ENCODE data around the gene UBE2QL1. TPM values are rescaled to one million over a fixed set of nuclear protein-coding genes. Genes with fewer than 3 reads are reported as not detected.

The UBE2QL1 gene
- total RNA-seq, 1 donor: under 0.01 TPM

- H4K20me1 ChIP-seq (ENCODE audit: insufficient read depth, low read length): no peaks in the 10 kb centered on the region
- peaks cover 29% of the 10 kb centered on the region for H3K27me3 ChIP-seq (ENCODE audit: insufficient read depth, low read length)
- no peak overlapping the region for H3K4me2 ChIP-seq (ENCODE audit: insufficient read depth, low read length)
Observed at GRCh38 chr5:6452622-6453504, 4.2 kb downstream of the UBE2QL1 start.

DNA sequence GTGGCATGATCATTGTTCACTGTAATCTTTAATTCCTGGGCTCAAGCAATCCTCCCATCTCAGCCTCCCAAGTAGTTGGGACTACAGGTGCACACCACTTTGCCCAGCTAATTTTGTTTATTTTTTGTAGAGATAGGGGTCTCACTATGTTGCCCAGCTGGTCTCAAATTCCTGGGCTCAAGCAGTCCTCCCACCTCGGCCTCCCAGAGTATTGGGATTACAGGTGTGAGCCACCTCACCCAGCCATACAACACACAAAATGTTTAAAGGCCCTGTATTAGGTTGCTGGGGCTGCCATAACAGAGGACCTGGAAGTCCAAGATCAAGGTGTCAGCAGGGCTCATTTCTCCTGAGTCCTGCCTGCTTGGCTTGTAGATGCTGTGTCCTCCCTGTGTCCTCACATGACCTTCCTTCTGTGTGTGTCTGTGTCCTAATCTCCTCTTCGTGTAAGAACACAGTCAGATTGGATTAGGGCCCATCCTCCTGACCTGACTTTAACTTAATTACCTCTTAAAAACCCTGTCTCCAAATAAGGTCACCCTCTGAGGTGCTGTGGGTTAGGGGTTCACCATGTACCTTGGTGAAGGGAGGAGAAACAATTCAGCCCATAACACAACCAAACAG lies 5.4 kb downstream of the UBE2QL1 start:
- Histone ChIP-seq H3K4me3 (ENCODE audit: insufficient read depth, low read length) (no peak overlapping the region), H3K4me1 (ENCODE audit: insufficient read depth, low read length) (no peaks in the 10 kb centered on the region), H3K27me3 (ENCODE audit: insufficient read depth, low read length) (peaks cover 26% of the 10 kb centered on the region), H3K36me3 (ENCODE audit: insufficient read depth, low read length) (no peaks in the 10 kb centered on the region), H2AFZ (ENCODE audit: low read length) (no peak overlapping the region), H3K4me2 (ENCODE audit: insufficient read depth, low read length) (no peak overlapping the region), H3K27ac (ENCODE audit: low read depth, low read length) (no peak overlapping the region), H4K20me1 (ENCODE audit: insufficient read depth, low read length) (no peaks in the 10 kb centered on the region), H3K79me2 (ENCODE audit: insufficient read depth, low read length) (no peaks in the 10 kb centered on the region), H3K9me3 (ENCODE audit: low read depth, low read length) (no peaks in the 10 kb centered on the region)
- TF ChIP-seq, protein P1, sequence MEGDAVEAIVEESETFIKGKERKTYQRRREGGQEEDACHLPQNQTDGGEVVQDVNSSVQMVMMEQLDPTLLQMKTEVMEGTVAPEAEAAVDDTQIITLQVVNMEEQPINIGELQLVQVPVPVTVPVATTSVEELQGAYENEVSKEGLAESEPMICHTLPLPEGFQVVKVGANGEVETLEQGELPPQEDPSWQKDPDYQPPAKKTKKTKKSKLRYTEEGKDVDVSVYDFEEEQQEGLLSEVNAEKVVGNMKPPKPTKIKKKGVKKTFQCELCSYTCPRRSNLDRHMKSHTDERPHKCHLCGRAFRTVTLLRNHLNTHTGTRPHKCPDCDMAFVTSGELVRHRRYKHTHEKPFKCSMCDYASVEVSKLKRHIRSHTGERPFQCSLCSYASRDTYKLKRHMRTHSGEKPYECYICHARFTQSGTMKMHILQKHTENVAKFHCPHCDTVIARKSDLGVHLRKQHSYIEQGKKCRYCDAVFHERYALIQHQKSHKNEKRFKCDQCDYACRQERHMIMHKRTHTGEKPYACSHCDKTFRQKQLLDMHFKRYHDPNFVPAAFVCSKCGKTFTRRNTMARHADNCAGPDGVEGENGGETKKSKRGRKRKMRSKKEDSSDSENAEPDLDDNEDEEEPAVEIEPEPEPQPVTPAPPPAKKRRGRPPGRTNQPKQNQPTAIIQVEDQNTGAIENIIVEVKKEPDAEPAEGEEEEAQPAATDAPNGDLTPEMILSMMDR (IDR thresholded peaks at IDR 0.05; ENCODE audit: extremely low read depth, low read depth, low read length): no peak
- no peak for DNase-seq (ENCODE audit: insufficient read length, low spot score, missing footprints)

More at GRCh38 chr5:6452622-6453504, 4.2 kb downstream of the UBE2QL1 start:
- TF ChIP-seq, protein P1 (IDR thresholded peaks at IDR 0.05; ENCODE audit: extremely low read depth, low read depth, low read length): no peak
- Histone ChIP-seq H3K9me3 (ENCODE audit: low read depth, low read length) (no peaks in the 10 kb centered on the region), H3K79me2 (ENCODE audit: insufficient read depth, low read length) (no peaks in the 10 kb centered on the region), H3K36me3 (ENCODE audit: insufficient read depth, low read length) (no peaks in the 10 kb centered on the region), H3K27ac (ENCODE audit: low read depth, low read length) (no peak overlapping the region), H2AFZ (ENCODE audit: low read length) (no peak overlapping the region), H3K4me1 (ENCODE audit: insufficient read depth, low read length) (no peaks in the 10 kb centered on the region), H3K4me3 (ENCODE audit: insufficient read depth, low read length) (no peak overlapping the region)
- no peak for DNase-seq (ENCODE audit: insufficient read length, low spot score, missing footprints)

- no peaks in the 10 kb centered on the region for H3K36me3 ChIP-seq (ENCODE audit: insufficient read depth, low read length)
- no peaks in the 10 kb centered on the region for H3K4me1 ChIP-seq (ENCODE audit: insufficient read depth, low read length)
- no peak overlapping the region for H3K4me3 ChIP-seq (ENCODE audit: insufficient read depth, low read length)
- TF ChIP-seq, protein P1 (IDR thresholded peaks at IDR 0.05; ENCODE audit: extremely low read depth, low read depth, low read length): no peak
- H3K27ac ChIP-seq (ENCODE audit: low read depth, low read length): no peak overlapping the region
- H3K79me2 ChIP-seq (ENCODE audit: insufficient read depth, low read length): no peaks in the 10 kb centered on the region
- no peak overlapping the region for H3K4me2 ChIP-seq (ENCODE audit: insufficient read depth, low read length)
- H3K27me3 ChIP-seq (ENCODE audit: insufficient read depth, low read length): peaks cover 20% of the 10 kb centered on the region
- no peaks in the 10 kb centered on the region for H4K20me1 ChIP-seq (ENCODE audit: insufficient read depth, low read length)
- no peaks in the 10 kb centered on the region for H3K9me3 ChIP-seq (ENCODE audit: low read depth, low read length)
- no peak overlapping the region for H2AFZ ChIP-seq (ENCODE audit: low read length)
- no peak for DNase-seq (ENCODE audit: insufficient read length, low spot score, missing footprints)
Observed at GRCh38 chr5:6454628-6455053, 6.0 kb downstream of the UBE2QL1 start.

All from osteoblast (primary cell).